ENCODE data around the gene ORC6.
"Not testable (repeated sequence)": the region's sequence is repeated elsewhere in the genome, so short reads cannot be mapped to it uniquely, and the experiment has no call there.

The ORC6 gene, protein sequence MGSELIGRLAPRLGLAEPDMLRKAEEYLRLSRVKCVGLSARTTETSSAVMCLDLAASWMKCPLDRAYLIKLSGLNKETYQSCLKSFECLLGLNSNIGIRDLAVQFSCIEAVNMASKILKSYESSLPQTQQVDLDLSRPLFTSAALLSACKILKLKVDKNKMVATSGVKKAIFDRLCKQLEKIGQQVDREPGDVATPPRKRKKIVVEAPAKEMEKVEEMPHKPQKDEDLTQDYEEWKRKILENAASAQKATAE

GRCh38 chr16:46689365-46690280 lies at the start of gene ORC6:
ORC6 (plus strand) TSS chr16:46689659; CDS start chr16:46689706, 47 bp downstream.
- peak; percentile 94 to 98 (median 96) for DNase-seq (ENCODE audit: low read depth in 3 of 3)

GRCh38 chr16:46648656-46649055 lies 40.8 kb upstream of the ORC6 start:
- DNase-seq (ENCODE audit: low read depth in 3 of 3): no peak

DNA sequence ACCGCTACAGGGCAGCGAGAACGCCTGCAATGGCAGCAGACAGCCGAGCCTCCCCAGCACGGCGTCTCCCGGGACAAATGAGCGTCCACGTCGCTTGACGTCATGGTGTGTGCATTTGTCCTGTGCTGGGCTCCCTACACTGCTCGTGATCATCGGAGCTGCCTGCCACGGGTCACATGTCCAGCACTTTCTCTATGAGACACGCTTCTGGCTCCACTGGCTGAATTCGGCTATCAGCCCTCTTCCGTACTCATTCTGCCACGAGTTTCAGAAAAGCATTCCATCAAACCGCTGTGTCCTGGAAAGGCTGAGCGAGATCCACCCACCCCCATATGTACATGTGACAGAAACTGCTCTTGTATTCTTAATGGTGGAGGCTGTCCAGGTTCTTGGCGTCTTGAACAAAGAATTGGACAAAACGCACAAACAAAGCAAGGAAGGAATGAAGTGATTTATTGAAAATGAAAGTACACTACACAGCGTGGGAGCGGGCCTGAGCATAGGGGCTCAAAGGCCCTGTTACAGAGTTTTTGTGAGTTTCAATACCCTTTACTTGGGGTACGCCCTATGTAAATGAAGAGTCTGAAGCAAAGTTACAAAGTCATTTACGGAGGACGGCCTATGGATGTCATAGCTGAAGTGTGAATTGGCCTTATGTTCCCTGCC lies 39.7 kb upstream of the ORC6 start:
- DNase-seq (ENCODE audit: low read depth in 3 of 3): no peak

DNA sequence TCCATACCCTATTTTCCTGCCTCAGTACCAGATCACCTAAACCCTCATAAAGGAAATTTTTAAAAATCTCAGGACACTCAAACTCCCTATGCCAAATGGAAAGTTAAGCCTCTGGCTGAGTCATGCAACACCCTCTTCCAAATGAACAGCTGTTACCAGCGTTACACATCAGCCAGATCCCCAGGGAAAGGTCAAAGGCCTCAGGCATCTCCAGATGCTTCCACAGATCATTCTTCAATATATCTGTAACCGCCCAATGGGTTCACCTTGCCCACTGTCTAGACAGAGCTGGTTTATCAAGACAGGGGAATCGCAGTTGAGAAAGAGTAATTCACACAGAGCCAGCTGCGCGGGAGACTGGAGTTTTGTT lies 39.2 kb upstream of the ORC6 start:
- no peak for DNase-seq (ENCODE audit: low read depth in 3 of 3)

- DNase-seq (ENCODE audit: low read depth in 3 of 3): no peak
These were observed 38.2 kb upstream of the ORC6 start for GRCh38 chr16:46651305-46651704.

DNA sequence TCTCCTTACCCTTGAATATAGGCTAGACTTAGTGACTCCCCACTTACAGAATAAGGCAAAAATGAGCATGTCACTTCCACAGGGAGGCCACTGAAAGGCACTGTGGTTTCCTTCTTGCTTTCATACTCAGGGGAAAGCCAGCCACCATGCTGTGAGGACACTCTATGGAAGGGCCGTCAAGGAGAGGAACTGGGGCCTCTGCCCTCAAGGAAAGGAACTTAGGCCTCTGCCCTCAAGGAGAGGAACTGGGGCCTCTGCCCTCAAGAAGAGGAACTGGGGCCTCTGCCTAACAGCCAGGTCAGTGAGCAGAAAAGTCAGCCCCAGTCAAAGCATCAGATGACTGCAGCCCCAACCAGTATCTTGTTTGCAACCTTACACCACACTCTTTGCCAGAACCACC lies 30.5 kb upstream of the ORC6 start:
- DNase-seq (ENCODE audit: low read depth in 3 of 3): peak in 1 of 3 experiments; percentile 11

- no peak for DNase-seq (ENCODE audit: low read depth in 3 of 3)
These were observed 27.3 kb upstream of the ORC6 start for GRCh38 chr16:46662123-46662522.

DNA sequence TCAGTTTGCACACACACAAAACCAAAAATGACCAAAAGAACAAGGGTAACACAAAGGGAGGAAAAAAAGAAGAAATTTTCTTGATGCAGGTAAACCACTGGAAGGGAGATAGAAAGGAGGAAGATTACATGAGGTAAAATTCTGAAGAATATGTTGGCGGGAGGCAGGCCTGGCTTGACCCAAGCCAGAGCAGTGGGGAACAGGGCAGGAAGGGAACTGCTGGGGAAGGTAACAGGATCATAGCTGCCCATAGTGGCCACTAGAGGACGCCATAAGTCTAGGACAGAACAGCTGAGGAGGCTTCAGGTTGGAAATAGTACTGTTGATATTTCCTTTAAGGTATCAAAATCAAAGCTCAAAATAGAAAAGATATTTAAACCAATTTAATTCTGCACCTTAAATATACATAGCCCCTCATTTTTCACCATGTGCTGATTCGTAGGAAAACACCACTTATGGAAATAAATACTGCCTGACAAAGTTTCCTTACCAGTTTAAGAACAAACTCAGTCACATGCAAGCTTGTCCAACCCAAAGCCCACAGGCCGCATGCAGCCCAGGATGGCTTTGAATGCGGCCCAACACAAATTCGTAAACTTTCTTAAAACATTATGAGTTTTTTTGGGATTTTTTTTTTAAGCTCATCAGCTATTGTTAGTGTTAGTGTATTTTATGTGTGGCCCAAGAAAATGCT lies 16.0 kb upstream of the ORC6 start:
- DNase-seq (ENCODE audit: low read depth in 3 of 3): peak; percentile 11 to 24 (median 19)

GRCh38 chr16:46677943-46678342 lies 11.5 kb upstream of the ORC6 start:
- DNase-seq (ENCODE audit: low read depth in 3 of 3): not testable (repeated sequence)

DNA sequence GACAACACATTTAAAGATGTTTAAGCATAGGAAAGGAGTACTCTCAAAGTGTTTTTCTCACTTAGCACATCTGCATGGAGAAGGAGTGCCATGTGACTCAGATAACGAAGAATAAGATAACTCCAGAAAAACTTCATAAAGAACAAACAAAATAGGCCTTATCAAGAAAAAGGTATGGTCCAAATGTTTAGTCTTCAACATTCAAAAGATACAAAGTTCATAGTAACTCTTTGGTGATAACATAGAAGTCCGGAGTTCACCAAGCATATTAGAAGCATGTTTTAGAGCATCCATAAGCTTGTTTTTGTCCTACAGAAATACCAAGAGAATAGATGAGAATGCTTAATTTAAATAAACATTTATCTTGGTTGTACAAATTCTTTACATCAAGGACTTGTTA lies 7.6 kb upstream of the ORC6 start:
- DNase-seq (ENCODE audit: low read depth in 3 of 3): not testable (repeated sequence)

DNA sequence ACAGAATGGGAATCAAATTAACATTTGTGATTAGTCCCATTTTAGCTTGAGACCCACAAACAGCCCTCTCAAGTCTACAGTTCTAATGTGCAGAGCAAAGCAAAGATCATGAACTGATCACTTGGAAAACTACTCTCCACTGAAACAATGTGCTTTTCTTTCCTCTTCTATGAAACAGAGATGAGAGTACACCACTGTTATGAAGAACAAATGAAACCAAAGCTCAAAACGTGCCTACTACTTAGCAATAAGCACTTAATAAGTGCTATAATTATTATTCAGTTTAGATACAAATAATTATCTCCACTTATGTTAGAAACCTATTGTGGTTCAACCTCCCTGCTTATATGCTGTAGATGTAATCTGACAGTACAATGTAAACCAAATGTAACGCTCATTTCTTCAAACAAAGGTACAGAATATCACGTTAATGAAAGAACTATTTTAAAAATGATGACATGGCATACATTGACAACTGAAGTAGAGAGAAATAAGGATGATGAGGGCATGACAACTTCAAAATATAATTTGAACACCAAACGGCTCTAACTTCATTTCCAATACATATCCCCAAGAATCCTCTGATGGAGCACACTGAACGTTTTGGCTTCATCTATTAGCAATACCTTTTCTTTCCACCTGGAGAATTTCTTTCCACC lies 2.5 kb upstream of the ORC6 start:
- no peak for DNase-seq (ENCODE audit: low read depth in 3 of 3)

GRCh38 chr16:46687486-46687885 lies 2.0 kb upstream of the ORC6 start:
- no peak for DNase-seq (ENCODE audit: low read depth in 3 of 3)

DNA sequence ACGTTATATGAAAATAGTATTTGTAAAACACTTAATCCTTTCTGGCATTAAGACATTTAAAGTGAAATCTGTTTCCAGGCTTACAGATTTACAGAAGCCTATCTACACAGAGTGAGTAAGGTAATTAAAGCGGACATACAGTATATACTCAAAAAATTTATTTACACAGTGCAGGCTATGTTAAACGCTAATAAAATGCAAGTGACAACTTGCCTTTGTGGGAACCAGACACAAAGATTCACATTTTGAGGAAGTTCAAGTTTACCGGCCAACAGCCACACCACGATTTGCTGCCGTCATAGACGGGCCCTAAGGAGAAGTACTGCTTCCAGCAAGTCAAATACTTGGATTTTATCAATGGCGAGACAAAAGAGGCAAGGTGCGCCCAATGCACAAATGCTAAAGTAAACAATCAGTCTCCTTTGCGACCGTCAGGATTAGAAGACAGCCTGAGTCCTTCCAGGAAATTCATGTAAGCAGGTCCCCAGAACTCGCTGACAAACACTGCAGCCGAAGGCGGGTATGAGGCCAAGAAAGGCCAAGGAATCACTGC lies 1.3 kb upstream of the ORC6 start:
- no peak for DNase-seq (ENCODE audit: low read depth in 3 of 3)

DNA sequence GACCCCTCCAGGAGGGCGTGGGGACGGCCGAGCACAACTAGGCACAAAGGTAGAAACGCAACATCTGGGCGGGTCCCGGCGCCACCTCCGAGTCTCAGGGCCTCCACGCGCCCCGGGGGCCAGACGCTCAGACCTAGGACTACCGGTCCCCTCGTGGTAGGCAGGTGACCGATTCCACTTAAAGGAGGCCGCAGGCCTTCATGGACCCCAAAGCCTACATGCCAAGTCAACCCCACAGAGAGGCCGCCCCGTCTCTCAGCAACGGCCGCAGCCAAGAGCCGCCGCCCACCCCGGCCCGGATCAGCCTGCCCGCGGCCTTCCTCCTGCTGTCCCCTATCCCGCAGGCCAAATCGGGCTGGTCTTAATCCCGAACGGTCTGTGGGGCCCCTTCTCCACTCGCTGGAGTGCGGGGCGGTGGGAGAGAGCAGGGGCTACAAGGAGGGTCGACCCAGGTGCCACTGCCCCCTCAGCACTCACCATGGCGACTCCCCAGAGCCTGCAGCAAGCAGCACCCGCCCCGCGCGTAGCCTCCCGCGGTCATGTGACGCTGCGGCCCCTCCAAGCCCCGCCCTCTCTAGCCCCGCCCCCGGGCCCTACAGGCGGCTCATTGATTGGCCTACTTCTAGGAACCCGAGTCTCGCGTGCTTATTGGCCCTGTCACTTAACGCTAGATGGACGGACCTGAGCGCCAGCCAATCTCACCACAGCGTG lies 650 bp upstream of the ORC6 start, which contains the start of gene VPS35:
Gene VPS35 (minus strand): TSS at position 525 of the 711 bp plus-strand sequence. CDS start 45 bp downstream, at position 480.
- DNase-seq (ENCODE audit: low read depth in 3 of 3): peak; percentile 99

GRCh38 chr16:46690281-46691178 lies 1.1 kb downstream of the ORC6 start:
- no peak for DNase-seq (ENCODE audit: low read depth in 3 of 3)

- DNase-seq (ENCODE audit: low read depth in 3 of 3): no peak
These were observed 2.3 kb downstream of the ORC6 start for GRCh38 chr16:46691726-46692125.

GRCh38 chr16:46693598-46693997 lies 4.1 kb downstream of the ORC6 start:
- DNase-seq (ENCODE audit: low read depth in 3 of 3): no peak

GRCh38 chr16:46695937-46696336 lies 6.5 kb downstream of the ORC6 start:
- DNase-seq (ENCODE audit: low read depth in 3 of 3): no peak

- no peak for DNase-seq (ENCODE audit: low read depth in 3 of 3)
These were observed 7.5 kb downstream of the ORC6 start for GRCh38 chr16:46696957-46697356.

All from stimulated activated CD4-positive, alpha-beta T cell treated with anti-CD3 and anti-CD28 coated beads, TNF-alpha, amount 100 ng/mL, for 24 hours (primary cell).